Astrocyte (in vitro differentiated cells and primary cell): ENCODE data around the gene CPLX4. TPM values are rescaled to one million over a fixed set of nuclear protein-coding genes. Genes with fewer than 3 reads are reported as not detected.

Experiments
- DNase-seq: peaks from one replicate; pipeline ENCODE4 v3.0.0-alpha.2; 2010; ENCODE audit warnings: low read depth
- FAIRE-seq: peaks from 2 replicates; lab custom pipeline; 2011; peaks lifted over from hg19 to GRCh38; lab: Jason Lieb, UNC
- H2AFZ ChIP-seq: 2 replicates; pipeline ENCODE4 v1.6.0; 2012; ENCODE audit warnings: low read depth, low read length, inconsistent platforms
- H3K27ac ChIP-seq: 2 replicates; pipeline ENCODE4 v1.5.1; 2011; ENCODE audit warnings: low read depth, low read length, inconsistent platforms
- H3K27me3 ChIP-seq: 2 replicates; pipeline ENCODE4 v1.6.0; 2011; ENCODE audit warnings: low read length, inconsistent platforms; ENCODE audit not compliant: insufficient read depth
- H3K36me3 ChIP-seq: 2 replicates; pipeline ENCODE4 v1.5.1; 2011; ENCODE audit warnings: low read length, inconsistent platforms; ENCODE audit not compliant: insufficient read depth
- H3K4me1 ChIP-seq: 2 replicates; pipeline ENCODE4 v1.5.1; 2011; ENCODE audit warnings: low read length, inconsistent platforms; ENCODE audit not compliant: insufficient read depth
- H3K4me2 ChIP-seq: 2 replicates; pipeline ENCODE4 v1.6.0; 2012; ENCODE audit warnings: low read length, inconsistent platforms
- H3K4me3 ChIP-seq: 2 replicates; pipeline ENCODE4 v1.5.1; 2011; ENCODE audit warnings: low read depth, mild to moderate bottlenecking, low read length, inconsistent platforms; ENCODE audit not compliant: insufficient read depth
- H3K79me2 ChIP-seq: 2 replicates; pipeline ENCODE4 v1.6.0; 2012; ENCODE audit warnings: mild to moderate bottlenecking, low read length, inconsistent platforms; ENCODE audit not compliant: insufficient read depth
- H3K9ac ChIP-seq: 2 replicates; pipeline ENCODE4 v1.6.0; 2012; ENCODE audit warnings: mild to moderate bottlenecking, low read length, inconsistent platforms
- H3K9me3 ChIP-seq: 2 replicates; pipeline ENCODE4 v1.5.1; 2012; ENCODE audit warnings: low read depth, mild to moderate bottlenecking, low read length, inconsistent platforms; ENCODE audit not compliant: insufficient read depth
- H4K20me1 ChIP-seq: 2 replicates; pipeline ENCODE4 v1.6.0; 2012; ENCODE audit warnings: low read length, inconsistent platforms; ENCODE audit not compliant: insufficient read depth
- H3K27ac Mint-ChIP-seq: one replicate; pipeline ENCODE4 v1.8.0; 2021; ENCODE audit warnings: mild to moderate bottlenecking, mixed read lengths; ENCODE audit not compliant: unreplicated experiment
- H3K27me3 Mint-ChIP-seq: one replicate; pipeline ENCODE4 v1.8.0; 2021; ENCODE audit warnings: low read depth, mixed read lengths; ENCODE audit not compliant: unreplicated experiment
- H3K36me3 Mint-ChIP-seq: one replicate; pipeline ENCODE4 v1.8.0; 2021; ENCODE audit warnings: low read depth, mixed read lengths; ENCODE audit not compliant: unreplicated experiment
- H3K4me1 Mint-ChIP-seq: one replicate; pipeline ENCODE4 v1.8.0; 2021; ENCODE audit warnings: low read depth, mixed read lengths; ENCODE audit not compliant: unreplicated experiment
- H3K4me3 Mint-ChIP-seq: one replicate; pipeline ENCODE4 v1.8.0; 2021; ENCODE audit warnings: mild to moderate bottlenecking, moderate library complexity, mixed read lengths; ENCODE audit not compliant: unreplicated experiment
- H3K9me3 Mint-ChIP-seq: one replicate; pipeline ENCODE4 v1.8.0; 2021; ENCODE audit warnings: mild to moderate bottlenecking, mixed read lengths; ENCODE audit not compliant: unreplicated experiment
- EZH2 ChIP-seq: IDR thresholded peaks from 2 replicates; pipeline ENCODE4 v1.6.1; 2012; ENCODE audit warnings: mild to moderate bottlenecking, low read length, inconsistent platforms; ENCODE audit not compliant: insufficient read depth
- total RNA-seq: library from RNA; stranded (reverse); gene quantifications from 2 replicates; pipeline ENCODE4 v1.2.1, GENCODE V29; 2021
- TF ChIP-seq, protein P1 (sequence below): IDR thresholded peaks from 2 replicates; pipeline ENCODE4 v1.5.1; 2011; ENCODE audit warnings: low read depth, mild to moderate bottlenecking, inconsistent platforms, low read length, moderate library complexity; ENCODE audit not compliant: insufficient read depth

The CPLX4 gene
- total RNA-seq, 1 donor from 2014 or later, result not detected

DNA sequence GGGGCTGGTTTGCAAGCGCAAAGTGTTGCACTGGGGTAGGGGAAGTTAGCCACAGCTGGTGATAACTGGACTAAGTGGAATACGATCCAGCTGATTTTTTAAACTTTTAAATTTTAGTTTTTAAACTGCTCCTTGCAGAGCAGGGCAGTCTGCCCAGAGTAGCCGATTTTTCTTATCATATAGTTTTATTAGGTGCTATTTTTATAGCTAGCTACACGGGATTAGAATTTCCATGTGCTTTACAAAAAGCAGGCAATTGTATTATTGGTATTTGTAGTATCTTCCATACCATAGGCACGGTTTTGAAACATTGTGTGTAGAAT is 9.6 kb downstream of the CPLX4 start:
- FAIRE-seq, result no peak
- Mint-ChIP-seq H3K4me1 (peaks cover 9% of the 10 kb centered on the region), H3K4me3 (no peak overlapping the region), H3K9me3 (no peaks in the 10 kb centered on the region), H3K27ac (no peak overlapping the region), H3K36me3 (no peaks in the 10 kb centered on the region), H3K27me3 (peaks cover 48% of the 10 kb centered on the region)
- no peak for DNase-seq
- Histone ChIP-seq H2AFZ (peak overlapping the region; percentile 65), H3K27me3 (peaks cover 42% of the 10 kb centered on the region), H3K9me3 (no peaks in the 10 kb centered on the region), H3K9ac (no peak overlapping the region), H4K20me1 (no peaks in the 10 kb centered on the region), H3K79me2 (no peaks in the 10 kb centered on the region), H3K27ac (no peak overlapping the region), H3K36me3 (no peaks in the 10 kb centered on the region), H3K4me1 (no peaks in the 10 kb centered on the region), H3K4me3 (peak overlapping the region; percentile 21), H3K4me2 (peak overlapping the region; percentile 82)
- TF ChIP-seq EZH2, result no peak
- TF ChIP-seq, protein P1, sequence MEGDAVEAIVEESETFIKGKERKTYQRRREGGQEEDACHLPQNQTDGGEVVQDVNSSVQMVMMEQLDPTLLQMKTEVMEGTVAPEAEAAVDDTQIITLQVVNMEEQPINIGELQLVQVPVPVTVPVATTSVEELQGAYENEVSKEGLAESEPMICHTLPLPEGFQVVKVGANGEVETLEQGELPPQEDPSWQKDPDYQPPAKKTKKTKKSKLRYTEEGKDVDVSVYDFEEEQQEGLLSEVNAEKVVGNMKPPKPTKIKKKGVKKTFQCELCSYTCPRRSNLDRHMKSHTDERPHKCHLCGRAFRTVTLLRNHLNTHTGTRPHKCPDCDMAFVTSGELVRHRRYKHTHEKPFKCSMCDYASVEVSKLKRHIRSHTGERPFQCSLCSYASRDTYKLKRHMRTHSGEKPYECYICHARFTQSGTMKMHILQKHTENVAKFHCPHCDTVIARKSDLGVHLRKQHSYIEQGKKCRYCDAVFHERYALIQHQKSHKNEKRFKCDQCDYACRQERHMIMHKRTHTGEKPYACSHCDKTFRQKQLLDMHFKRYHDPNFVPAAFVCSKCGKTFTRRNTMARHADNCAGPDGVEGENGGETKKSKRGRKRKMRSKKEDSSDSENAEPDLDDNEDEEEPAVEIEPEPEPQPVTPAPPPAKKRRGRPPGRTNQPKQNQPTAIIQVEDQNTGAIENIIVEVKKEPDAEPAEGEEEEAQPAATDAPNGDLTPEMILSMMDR, result no peak

DNA sequence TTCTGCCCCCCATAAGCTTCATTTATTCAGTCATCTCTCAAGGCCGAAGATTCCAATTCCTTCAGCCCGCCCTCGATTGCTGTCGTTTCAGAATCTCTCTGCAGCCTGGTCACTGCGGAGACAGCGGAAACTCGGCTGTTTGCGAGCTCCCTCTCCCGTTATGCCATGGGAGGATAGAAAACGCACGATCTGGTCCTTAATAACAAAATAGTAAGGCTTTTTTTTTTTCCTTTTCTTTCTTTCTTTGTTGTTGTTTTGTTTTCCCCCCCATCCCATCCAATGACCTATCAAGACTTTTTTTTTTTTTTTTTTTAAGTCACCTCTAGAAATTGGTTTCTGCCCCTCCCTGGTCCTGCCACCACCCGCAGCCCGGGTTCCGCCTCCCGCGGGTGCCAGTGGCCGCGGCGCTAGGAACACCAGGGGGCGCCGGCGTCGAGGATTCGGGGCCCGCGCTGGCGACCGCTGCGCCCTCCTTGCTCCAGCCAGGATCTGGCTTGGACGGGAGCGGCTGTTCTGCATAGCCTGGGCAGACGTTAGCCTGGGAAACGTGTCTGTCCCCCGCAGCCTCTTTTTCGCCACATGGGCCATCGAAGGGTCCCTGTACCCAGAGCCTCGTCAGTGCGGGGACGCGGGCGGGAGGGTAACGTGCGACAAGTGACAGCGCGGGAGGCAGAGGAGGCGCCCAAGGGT is 10.1 kb downstream of the CPLX4 start:
- peaks cover 45% of the 10 kb centered on the region for H3K27me3 ChIP-seq
- DNase-seq, result peak; percentile 18
- H3K9me3 Mint-ChIP-seq, result no peaks in the 10 kb centered on the region

DNA sequence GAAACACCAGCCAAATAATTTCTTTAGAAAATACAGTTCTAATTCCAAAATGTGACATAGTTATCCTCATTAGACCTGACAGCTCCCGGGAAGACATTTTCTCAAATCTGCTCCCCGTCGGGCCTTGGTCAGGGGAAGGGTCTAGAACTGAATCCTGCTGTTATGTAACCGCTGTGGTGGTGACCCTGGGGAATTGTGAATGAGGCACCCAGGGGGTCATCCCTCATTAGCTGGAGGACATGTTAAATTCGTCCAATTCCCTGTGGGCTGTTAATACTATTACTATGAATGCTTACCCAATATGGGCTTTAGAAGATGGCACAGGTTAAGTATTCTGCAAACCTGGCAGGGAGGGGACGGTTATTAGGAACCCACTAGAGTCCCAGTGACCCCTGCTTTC is 11.8 kb downstream of the CPLX4 start:
- Mint-ChIP-seq H3K9me3 (no peaks in the 10 kb centered on the region), H3K27ac (no peak overlapping the region), H3K36me3 (no peaks in the 10 kb centered on the region), H3K4me1 (peaks cover 3% of the 10 kb centered on the region), H3K27me3 (peaks cover 63% of the 10 kb centered on the region), H3K4me3 (no peak overlapping the region)
- no peak overlapping the region for H3K4me3 ChIP-seq
- H3K9ac ChIP-seq, result no peak overlapping the region
- H3K4me1 ChIP-seq, result no peaks in the 10 kb centered on the region
- H3K4me2 ChIP-seq, result no peak overlapping the region
- no peak overlapping the region for H2AFZ ChIP-seq
- H3K36me3 ChIP-seq, result no peaks in the 10 kb centered on the region
- no peak for TF ChIP-seq EZH2
- TF ChIP-seq, protein P1, result no peak
- no peak overlapping the region for H3K27ac ChIP-seq
- H3K9me3 ChIP-seq, result no peaks in the 10 kb centered on the region
- H3K79me2 ChIP-seq, result no peaks in the 10 kb centered on the region
- no peaks in the 10 kb centered on the region for H4K20me1 ChIP-seq
- peaks cover 52% of the 10 kb centered on the region for H3K27me3 ChIP-seq
- FAIRE-seq (no peak), DNase-seq (no peak)

More for the DNA sequence above, 10.1 kb downstream of the CPLX4 start:
- Histone ChIP-seq H2AFZ (peak overlapping the region; percentile 65), H3K27ac (no peak overlapping the region), H3K36me3 (no peaks in the 10 kb centered on the region), H3K9me3 (no peaks in the 10 kb centered on the region), H3K4me1 (no peaks in the 10 kb centered on the region), H3K9ac (no peak overlapping the region), H3K79me2 (no peaks in the 10 kb centered on the region), H3K4me2 (peak overlapping the region; percentile 82), H3K4me3 (peak overlapping the region; percentile 21), H4K20me1 (no peaks in the 10 kb centered on the region)
- H3K4me1 Mint-ChIP-seq, result peaks cover 9% of the 10 kb centered on the region
- TF ChIP-seq EZH2, result no peak
- TF ChIP-seq, protein P1, result peak; percentile 42
- no peak overlapping the region for H3K27ac Mint-ChIP-seq
- peaks cover 49% of the 10 kb centered on the region for H3K27me3 Mint-ChIP-seq
- no peak overlapping the region for H3K4me3 Mint-ChIP-seq
- no peak for FAIRE-seq
- no peaks in the 10 kb centered on the region for H3K36me3 Mint-ChIP-seq
